Measurements from ENCODE around the gene AUTS2. TPM values are rescaled to one million over a fixed set of nuclear protein-coding genes. Genes with fewer than 3 reads are reported as not detected.

The AUTS2 gene
- polyA plus RNA-seq, 3 donors, result 0.08 to 0.35 TPM; not detected in 1

DNA sequence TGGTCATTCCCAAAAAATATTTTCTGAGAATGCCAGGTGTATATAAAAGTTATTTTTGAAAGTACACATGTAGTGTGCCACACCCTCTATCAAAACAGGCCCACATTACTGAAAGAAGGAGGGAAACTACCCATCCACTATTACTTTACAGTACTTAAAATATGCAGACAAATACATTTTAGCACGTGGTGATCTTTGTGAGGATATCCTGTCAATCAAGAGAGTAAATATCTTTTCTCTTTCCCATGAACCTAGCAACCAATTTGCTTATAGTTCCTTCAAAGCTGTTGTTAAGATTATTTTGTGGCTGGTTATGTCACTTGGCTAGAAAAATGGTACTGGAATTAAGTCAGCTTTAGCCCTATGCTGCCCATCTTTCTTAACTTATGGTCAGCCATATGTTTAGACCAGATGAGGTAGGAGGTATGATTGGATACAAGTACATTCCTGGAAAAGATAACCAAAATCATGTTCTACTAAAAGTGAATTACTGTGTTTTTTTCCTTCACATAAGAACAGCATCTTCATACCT lies 70.1 kb downstream of the AUTS2 start:
- Histone ChIP-seq H3K79me2 (ENCODE audit: insufficient read depth, low read length) (no peaks in the 10 kb centered on the region), H3K27ac (ENCODE audit: low read depth in 1 of 2, low read length in 2 of 2) (no peak overlapping the region), H3K4me1 (ENCODE audit: control insufficient read depth in 1 of 2, insufficient read depth in 2 of 2, low read length in 2 of 2) (peaks cover 10 to 13% of the 10 kb centered on the region in 2 donors), H4K20me1 (ENCODE audit: insufficient read depth, low read length) (no peaks in the 10 kb centered on the region), H3K9ac (ENCODE audit: insufficient read depth, low read length, poor library complexity, severe bottlenecking) (no peak overlapping the region), H3K4me2 (replicated peaks; ENCODE audit: extremely low read depth, low read length, poor library complexity, severe bottlenecking) (no peak overlapping the region), H2AFZ (ENCODE audit: insufficient read depth, low read depth, low read length, poor library complexity, severe bottlenecking) (no peak overlapping the region), H3K36me3 (replicated peaks in 1 of 2; ENCODE audit: control insufficient read depth in 1 of 2, insufficient read depth in 2 of 2, low read length in 2 of 2) (no peaks in the 10 kb centered on the region), H3K4me3 (replicated peaks in 1 of 3; ENCODE audit: low read depth in 2 of 3, low read length in 3 of 3) (no peak overlapping the region), H3K9me3 (replicated peaks in 1 of 2; ENCODE audit: control insufficient read depth in 1 of 2, insufficient read depth in 1 of 2, low read length in 2 of 2) (no peaks in the 10 kb centered on the region), H3K27me3 (ENCODE audit: control insufficient read depth in 2 of 2, insufficient read depth in 2 of 2, low read length in 2 of 2) (no peaks in the 10 kb centered on the region)
- H3K4me1 Mint-ChIP-seq, result peaks cover 20% of the 10 kb centered on the region
- H3K27ac Mint-ChIP-seq, result no peak overlapping the region
- TF ChIP-seq, protein P1, sequence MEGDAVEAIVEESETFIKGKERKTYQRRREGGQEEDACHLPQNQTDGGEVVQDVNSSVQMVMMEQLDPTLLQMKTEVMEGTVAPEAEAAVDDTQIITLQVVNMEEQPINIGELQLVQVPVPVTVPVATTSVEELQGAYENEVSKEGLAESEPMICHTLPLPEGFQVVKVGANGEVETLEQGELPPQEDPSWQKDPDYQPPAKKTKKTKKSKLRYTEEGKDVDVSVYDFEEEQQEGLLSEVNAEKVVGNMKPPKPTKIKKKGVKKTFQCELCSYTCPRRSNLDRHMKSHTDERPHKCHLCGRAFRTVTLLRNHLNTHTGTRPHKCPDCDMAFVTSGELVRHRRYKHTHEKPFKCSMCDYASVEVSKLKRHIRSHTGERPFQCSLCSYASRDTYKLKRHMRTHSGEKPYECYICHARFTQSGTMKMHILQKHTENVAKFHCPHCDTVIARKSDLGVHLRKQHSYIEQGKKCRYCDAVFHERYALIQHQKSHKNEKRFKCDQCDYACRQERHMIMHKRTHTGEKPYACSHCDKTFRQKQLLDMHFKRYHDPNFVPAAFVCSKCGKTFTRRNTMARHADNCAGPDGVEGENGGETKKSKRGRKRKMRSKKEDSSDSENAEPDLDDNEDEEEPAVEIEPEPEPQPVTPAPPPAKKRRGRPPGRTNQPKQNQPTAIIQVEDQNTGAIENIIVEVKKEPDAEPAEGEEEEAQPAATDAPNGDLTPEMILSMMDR (IDR thresholded peaks at IDR 0.05), result no peak
- H3K4me3 Mint-ChIP-seq, result no peak overlapping the region
- intact Hi-C loops (cut with micrococcal nuclease), result no loop called here
- H3K9me3 Mint-ChIP-seq, result no peaks in the 10 kb centered on the region
- H3K36me3 Mint-ChIP-seq, result no peaks in the 10 kb centered on the region
- DNase-seq, result no peak
- WGBS (ENCODE audit: insufficient coverage), result no CpG with 5 or more reads among the region's 1 CpG
- H3K27me3 Mint-ChIP-seq (ENCODE audit: low read depth in 3 of 3), result peaks cover 0 to 2% (median 1%) of the 10 kb centered on the region in 3 donors

DNA sequence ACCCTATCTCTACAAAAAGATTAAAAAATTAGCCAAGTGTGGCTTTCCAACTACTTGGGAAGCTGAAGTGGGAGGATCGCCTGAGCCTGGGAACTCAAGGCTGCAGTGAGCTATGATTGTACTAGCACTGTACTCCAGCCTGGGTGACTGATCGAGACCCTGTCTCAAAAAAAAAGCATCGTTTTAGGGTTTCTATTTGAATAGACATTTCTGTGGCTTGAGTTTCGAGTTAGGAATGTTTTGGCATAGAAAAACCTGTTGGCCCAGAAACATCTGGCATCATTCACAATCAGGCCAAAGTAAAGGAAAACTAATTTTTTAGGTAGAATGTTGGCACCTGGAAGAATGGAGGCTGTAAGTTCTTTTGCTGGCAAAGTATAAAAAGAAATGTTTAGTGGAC lies 72.4 kb downstream of the AUTS2 start:
- intact Hi-C loops (cut with micrococcal nuclease), result no loop called here
- H3K27ac Mint-ChIP-seq, result no peak overlapping the region
- H3K36me3 Mint-ChIP-seq, result no peaks in the 10 kb centered on the region
- Histone ChIP-seq H3K79me2 (ENCODE audit: insufficient read depth, low read length) (no peaks in the 10 kb centered on the region), H2AFZ (ENCODE audit: insufficient read depth, low read depth, low read length, poor library complexity, severe bottlenecking) (no peak overlapping the region), H3K36me3 (replicated peaks in 1 of 2; ENCODE audit: control insufficient read depth in 1 of 2, insufficient read depth in 2 of 2, low read length in 2 of 2) (no peaks in the 10 kb centered on the region), H3K27me3 (ENCODE audit: control insufficient read depth in 2 of 2, insufficient read depth in 2 of 2, low read length in 2 of 2) (no peaks in the 10 kb centered on the region), H3K4me3 (replicated peaks in 1 of 3; ENCODE audit: low read depth in 2 of 3, low read length in 3 of 3) (no peak overlapping the region), H4K20me1 (ENCODE audit: insufficient read depth, low read length) (no peaks in the 10 kb centered on the region), H3K27ac (ENCODE audit: low read depth in 1 of 2, low read length in 2 of 2) (no peak overlapping the region), H3K9ac (ENCODE audit: insufficient read depth, low read length, poor library complexity, severe bottlenecking) (no peak overlapping the region), H3K4me2 (replicated peaks; ENCODE audit: extremely low read depth, low read length, poor library complexity, severe bottlenecking) (no peak overlapping the region), H3K4me1 (ENCODE audit: control insufficient read depth in 1 of 2, insufficient read depth in 2 of 2, low read length in 2 of 2) (peaks cover 10 to 13% of the 10 kb centered on the region in 2 donors), H3K9me3 (replicated peaks in 1 of 2; ENCODE audit: control insufficient read depth in 1 of 2, insufficient read depth in 1 of 2, low read length in 2 of 2) (no peaks in the 10 kb centered on the region)
- H3K9me3 Mint-ChIP-seq, result no peaks in the 10 kb centered on the region
- no peak overlapping the region for H3K4me3 Mint-ChIP-seq
- peaks cover 0 to 2% (median 1%) of the 10 kb centered on the region in 3 donors for H3K27me3 Mint-ChIP-seq (ENCODE audit: low read depth in 3 of 3)
- TF ChIP-seq, protein P1 (IDR thresholded peaks at IDR 0.05), result no peak
- H3K4me1 Mint-ChIP-seq, result peaks cover 20% of the 10 kb centered on the region
- DNase-seq, result no peak
- 91% methylated on average over 4 of the region's 4 CpGs for whole genome bisulfite sequencing (ENCODE audit: insufficient coverage)

Data from CD14-positive monocyte (primary cell).